ENCODE measurements around the gene CHKB.
"Not testable (repeated sequence)": the region's sequence is repeated elsewhere in the genome, so short reads cannot be mapped to it uniquely, and the experiment has no call there.

The CHKB gene

DNA sequence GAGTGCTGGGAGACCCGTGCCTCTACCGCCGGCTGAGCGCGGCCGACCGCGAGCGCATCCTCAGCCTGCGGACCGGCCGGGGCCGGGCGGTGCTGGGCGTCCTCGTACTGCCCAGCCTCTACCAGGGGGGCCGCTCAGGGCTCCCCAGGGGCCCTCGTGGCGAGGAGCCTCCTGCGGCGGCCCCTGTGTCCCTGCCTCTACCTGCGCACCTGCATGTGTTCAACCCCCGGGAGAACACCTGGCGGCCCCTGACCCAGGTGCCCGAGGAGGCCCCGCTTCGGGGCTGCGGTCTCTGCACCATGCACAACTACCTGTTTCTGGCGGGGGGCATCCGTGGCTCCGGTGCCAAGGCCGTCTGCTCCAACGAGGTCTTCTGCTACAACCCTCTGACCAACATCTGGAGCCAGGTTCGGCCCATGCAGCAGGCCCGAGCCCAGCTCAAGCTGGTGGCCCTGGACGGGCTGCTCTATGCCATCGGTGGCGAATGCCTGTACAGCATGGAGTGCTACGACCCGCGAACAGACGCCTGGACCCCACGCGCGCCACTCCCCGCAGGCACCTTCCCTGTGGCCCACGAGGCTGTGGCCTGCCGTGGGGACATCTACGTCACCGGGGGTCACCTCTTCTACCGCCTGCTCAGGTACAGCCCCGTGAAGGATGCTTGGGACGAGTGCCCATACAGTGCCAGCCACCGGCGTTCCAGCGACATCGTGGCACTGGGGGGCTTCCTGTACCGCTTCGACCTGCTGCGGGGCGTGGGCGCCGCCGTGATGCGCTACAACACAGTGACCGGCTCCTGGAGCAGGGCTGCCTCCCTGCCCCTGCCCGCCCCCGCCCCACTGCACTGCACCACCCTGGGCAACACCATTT is 33.5 kb downstream of the CHKB start:
- DNase-seq (ENCODE audit: low spot score): no peak

DNA sequence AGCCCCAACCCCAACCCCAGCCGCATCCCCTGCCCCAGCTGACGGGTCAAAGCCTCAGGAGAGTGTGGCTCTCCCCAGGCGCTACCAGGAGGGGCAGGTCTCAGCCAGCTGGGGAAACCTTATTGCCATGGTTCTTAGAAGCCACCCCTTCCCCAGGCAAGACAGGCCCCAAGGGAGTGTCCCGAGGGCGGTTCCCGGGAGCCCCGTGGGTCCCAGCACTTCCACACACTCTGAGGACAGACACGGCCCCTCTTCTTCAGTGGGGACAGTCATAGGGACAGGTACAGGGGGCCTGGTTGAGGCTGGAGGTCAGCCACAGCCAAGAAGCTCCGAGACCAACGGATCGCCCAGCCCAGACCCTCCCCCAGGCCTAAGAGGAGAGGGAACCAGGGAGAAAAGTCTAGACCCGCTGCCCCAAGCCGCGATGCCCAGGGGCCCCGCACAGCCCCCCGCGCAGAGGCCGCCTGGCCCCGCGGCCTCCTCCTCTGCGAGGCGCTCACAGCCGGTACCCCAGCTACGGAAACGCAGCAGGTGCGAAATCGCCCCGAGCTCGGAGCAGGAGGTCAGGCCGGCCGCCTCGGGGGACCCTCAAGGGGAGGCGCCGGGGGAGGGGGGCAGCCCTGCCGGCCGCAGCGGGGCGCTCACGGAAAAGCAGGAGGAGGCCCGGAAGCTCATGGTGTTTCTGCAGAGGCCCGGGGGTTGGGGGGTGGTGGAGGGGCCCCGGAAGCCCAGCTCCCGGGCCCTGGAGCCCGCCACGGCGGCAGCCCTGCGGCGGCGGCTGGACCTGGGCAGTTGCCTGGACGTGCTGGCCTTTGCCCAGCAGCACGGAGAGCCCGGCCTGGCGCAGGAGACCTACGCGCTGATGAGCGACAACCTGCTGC is 34.4 kb downstream of the CHKB start:
- DNase-seq (ENCODE audit: low spot score): no peak
- no peak for FAIRE-seq

More for the DNA sequence above, 33.5 kb downstream of the CHKB start:
- FAIRE-seq: no peak

DNA sequence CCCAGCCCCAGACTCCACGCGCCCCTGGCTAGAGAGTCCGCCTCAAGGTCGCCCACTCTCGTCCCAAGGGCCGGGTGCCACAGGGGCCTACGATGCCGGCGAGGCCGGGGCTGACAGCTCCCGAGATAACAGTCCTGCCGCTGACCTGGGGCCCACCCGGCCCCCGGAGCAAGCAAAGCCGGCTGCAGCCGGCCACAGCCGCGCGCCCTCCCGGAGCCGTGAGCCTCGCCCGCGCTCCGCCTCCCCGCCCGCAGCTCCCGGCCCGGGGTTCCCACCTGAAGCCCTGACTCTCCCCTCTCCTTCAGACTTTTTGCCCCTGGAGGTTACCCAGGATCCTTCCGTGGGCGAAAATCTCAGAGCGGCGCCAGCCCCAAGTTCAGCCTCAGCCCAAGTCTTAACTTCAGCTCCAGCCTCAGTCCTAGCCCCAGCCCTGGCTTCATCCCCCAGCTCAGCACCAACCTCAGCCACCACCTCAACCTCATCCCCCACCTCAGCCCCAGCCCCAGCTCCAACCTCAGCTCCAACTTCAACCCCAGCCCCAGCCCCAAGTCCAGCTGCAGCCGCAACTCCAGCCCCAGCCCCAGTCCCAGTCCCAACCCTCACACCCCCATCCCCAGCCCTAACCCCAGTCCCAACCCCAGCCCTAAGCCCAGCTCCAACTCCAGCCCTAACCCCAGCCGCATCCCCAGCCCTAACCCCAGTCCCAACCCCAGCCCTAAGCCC is 35.2 kb downstream of the CHKB start:
- DNase-seq (ENCODE audit: low spot score): no peak
- FAIRE-seq: no peak

DNA sequence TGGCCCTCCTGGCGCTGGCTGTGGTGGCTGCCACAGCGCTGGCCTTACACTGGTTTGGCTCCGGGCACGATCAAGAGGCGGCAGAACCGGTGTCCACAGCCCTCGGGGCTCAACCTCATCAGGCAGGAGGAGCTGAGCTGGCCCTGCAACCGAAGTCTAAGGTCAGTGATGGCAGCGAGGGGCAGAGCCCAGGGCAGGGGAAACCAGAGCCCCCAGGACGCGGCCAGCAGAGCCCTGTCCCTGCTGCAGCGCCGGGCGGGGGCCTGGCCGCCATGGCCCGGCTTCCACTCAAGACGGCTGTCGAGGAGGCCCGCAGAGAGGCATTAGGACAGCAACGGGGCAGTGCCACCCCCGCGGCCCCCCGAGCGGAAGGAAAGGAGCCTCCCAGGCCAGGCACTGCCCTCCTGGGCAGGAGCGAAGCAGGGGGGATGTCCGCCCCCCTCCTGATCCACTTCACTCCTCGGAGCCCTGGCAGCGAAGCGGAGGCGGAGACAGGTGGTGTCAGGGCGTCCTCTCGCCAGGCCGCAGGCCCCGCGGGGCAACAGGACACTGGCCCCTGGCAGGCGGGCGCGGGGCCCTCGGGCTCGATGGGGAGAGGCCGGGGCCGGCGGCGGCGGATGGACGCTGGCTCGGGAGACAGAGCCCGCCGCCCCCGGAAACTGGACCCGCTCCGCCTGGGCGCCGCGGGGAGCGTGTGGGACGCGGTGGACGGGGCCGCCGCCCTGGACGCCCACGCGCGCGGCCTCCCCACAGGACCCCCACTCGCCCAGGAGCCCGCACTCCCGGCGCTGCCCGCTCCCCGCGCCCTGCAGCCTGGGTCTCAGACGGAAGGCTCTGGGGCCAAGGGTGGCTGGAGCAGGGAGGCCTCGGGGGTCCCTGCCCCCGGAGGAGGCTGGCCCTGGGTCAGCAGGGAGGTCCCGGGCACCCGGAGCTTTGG is 36.1 kb downstream of the CHKB start:
- DNase-seq (ENCODE audit: low spot score): no peak
- no peak for FAIRE-seq

DNA sequence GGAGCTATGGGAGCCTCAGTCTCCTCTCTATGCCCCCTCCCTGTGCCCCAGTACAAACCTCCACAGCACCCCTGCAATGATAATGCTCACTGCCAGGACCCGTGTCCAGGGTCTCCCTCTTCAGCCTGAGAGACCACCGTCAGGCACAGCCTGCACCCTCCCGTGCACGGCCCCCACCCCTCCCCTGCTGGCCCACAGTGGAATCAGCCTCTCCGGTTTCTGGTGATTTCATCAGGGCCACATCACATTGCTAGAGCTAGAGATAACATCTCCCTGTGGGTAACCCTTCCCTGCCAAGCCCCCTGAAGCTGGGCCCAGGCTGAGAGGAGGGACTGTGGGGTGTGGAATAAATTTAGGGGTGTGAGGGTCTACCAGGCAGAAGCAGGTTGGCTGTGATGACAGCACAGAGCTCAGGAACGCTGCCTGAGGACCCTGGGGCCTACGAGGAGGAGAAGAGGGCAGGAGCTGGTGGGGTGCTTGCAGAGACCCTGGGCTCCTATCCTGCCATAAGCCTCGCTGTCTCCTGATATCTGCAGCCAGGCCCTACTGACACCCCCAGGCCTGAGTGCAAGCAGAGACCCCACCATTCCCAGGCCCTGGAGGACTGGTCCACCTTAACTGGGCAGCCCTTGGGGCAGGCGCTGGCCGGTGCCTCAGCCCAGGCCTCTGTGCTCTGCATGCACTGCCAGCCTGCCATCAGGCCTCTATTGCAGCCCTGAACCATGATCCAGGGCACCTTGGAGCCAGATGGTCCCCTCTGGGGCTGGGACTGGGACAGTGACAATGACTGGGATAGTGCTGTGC is 36.9 kb downstream of the CHKB start, which contains the start of gene KLHDC7B:
Gene KLHDC7B, plus strand, starts transcription at position 378 of the 804 bp plus-strand sequence. Its CDS starts 345 bp downstream, at position 723.
- no peak for DNase-seq (ENCODE audit: low spot score)
- no peak for FAIRE-seq

DNA sequence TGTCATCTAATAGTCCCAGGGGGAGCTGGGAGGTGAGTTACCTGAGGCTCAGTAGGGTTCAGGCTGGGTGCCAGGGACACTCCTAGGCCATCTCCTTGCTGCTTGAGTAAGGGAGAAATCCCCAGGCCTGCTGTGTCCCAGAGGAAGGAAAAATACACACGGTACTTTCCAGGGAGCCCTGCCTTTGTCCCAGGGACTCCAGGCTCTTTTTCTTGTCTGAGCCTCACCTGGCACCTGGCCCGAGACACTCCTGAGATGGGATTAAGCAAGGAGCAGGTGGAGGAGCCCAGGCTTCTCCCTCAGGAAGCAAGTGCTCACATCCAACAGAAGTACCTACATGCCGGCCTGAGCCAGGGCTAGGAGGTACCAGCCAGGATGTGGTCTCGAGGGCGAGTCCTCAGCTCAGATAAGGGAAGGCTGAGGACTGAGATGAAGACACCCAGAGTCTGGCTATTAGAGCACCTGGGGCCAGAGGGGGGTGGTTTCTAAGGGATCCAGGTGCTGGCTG is 37.8 kb downstream of the CHKB start:
- no peak for DNase-seq (ENCODE audit: low spot score)
- FAIRE-seq: no peak

DNA sequence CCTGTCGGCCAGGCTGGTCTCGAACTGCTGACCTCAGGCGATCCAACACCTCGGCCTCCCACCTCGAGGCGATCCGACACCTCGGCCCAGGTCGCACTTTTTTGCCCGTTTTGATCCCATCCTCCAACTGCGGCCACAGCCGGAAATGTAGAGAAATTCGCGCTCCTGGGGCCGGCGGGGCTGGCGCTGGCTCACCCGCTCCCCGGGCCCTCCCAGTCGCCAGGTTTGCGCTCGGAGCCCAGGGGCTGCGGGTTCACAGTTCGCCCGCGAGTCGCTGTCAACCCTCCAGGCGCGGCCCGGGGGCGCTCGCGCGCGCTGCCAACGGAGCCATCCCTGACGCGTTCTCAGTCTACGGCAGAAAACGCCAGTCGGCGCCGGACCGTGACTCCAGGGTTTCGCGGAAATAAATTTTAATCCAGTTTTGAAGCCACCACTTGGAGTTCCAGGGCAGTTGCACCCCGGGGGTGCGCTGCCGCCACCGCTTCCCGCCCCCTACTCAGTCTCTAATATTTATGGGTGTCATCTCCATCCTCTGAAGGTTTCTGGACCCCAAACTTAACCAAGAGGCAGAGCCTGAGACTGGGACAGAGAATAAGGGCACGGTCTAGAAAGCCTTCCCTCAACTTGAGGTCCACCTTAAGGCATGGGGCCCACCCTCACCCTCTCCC is 38.4 kb downstream of the CHKB start:
- DNase-seq (ENCODE audit: low spot score) (no peak), FAIRE-seq (no peak)

DNA sequence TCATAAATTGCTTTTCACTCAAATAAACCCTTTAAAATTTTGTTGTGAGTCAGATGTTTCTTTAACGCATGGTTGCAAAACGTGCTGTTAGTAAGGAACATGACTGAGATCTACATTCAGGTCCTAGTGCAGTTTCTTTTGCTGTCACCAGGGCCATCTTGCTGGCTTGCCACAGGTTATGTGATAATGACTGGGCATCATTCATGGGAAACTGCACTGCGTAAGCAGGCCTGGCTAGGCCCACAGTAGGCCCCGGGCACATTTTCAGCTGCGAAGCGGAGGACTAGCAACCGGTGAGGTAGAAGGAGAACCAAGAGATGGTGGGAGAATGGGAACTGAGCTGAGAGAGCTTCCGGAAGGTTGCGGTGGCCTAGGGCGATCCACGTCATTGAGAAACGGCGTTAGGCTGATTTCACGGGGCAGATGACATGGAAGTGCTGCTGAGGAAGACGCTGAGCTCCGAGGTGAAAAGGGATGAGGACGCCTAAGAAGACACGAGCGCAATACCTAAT is 40.2 kb downstream of the CHKB start:
- FAIRE-seq: no peak
- no peak for DNase-seq (ENCODE audit: low spot score)

DNA sequence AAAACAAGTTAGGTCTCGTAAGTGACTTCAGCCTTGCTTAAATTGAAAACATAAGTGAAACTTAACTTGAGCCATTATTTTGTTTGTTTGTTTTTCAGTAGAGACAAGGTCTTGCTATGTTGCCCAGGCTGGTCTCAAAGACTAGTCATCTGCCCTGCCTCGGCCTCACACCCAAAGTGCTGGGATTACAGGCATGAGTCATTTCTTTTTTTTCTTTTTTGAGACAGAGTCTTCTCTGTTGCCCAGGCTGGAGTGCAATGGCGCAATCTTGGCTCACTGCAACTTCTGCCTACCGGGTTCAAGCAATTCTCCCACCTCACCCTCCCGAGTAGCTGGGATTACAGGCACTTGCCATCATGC is 41.0 kb downstream of the CHKB start:
- not testable (repeated sequence) for FAIRE-seq
- peak; percentile 36 for DNase-seq (ENCODE audit: low spot score)

DNA sequence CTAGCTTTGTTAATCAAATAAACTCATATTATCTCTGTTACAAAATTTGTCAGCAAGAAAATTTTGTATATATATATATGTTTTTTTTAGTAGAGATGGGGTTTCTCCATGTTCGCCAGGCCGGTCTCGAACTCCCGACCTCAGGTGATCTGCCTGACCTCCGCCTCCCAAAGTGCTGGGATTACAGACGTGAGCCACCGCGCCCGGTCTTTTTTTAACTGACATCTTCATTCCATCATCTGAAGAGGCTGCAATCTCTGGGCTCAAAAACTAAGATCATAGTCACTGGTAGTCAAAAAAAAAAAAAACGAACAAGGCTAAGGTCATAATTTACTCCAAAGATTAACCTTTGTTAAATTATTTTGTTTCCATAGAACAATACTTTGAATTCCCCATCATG is 42.3 kb downstream of the CHKB start:
- no peak for FAIRE-seq
- no peak for DNase-seq (ENCODE audit: low spot score)

DNA sequence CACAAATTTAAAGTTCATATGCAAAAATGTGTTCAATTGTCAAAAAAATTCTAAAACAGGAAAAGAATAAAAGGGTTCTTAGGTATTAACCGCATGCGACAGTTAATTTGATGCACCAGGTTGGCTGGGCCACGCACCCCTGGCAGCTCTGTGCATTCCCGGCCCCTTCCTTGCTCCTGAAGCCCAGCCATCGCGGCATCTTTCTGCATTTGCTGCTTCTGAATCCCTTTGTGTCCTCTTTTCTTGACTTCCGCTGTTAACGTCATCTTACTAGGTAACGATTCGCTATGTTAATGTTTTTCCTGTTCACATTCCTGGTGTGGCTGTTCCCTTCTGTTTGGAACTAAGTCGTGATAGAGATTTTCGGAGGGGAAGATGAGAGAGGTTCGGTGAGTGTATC is 44.9 kb downstream of the CHKB start:
- DNase-seq (ENCODE audit: low spot score): no peak
- no peak for FAIRE-seq

DNA sequence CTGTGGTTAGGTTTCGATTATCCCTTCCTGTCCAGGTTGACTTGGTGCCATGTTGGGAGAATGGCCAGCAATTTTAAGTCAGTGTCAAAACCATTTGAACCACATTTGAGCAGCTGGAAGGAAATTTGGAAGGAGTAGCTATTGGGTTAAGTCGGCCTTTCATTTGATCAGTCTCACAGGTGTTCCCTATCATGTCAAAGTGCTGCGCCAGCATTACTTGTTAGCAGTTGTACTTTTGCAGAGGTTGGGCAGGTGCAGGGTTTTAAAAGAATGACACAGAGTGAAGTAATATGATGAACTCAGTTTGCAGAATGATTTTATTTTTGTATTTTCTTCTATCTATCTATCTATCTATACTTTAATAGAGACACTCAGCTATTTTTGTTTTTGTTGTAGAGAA is 46.4 kb downstream of the CHKB start:
- FAIRE-seq (no peak), DNase-seq (ENCODE audit: low spot score) (no peak)

DNA sequence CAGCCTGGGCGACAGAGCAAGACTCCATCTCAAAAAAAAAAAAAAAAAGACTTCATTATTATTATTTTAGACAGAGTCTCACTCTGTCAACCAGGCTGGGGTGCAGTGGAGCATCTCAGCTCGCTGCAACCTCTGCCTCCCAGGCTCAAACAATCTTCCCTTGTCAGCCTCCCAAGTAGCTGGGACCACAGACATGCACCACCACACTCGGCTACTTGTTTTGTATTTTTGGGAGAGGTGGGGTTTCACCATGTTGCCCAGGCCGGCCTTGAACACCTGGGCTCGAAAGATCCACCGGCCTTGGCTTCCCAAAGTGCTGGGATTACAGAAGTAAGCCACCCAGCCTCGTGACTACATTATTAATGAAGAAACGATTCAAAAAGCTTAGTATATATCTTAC is 47.5 kb downstream of the CHKB start:
- FAIRE-seq: no peak
- DNase-seq (ENCODE audit: low spot score): no peak

DNA sequence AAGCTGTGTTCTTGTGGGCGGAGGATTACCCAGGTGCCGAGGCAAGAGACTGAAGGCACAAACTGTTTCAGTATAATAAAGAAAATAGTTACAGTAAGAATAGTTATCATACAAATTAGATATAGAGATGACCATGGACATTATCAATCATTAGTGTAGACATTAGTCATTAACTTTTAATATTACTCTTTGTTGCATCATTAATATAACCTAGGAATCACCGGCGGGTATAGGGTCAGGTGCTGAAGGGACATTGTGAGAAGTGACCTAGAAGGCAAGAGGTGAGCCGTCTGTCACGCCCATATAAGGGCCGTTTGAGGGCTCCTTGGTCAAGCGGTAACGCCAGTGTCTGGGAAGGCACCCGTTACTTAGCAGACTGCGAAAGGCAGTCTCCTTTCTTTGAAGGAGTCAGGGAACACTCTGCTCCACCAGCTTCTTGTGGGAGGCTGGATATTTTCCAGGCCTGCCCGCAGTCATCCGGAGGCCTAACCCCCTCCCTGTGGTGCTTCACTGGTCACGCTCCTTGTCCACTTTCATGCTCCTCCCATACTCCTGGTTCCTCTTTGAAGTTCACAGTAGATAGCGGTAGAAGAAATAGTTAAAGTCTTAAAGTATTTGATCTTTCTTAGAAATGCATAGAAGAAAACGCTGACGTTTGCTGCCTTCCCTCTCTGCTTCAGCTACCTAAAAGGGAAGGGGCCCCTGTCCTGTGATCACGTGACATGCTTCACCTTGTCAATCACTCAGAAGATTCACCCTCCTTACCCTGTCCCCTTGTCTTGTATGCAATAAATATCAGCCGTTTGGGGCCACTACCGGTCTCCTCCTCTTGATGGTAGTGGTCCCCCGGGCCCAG is 48.6 kb downstream of the CHKB start:
- peak; percentile 49 for DNase-seq (ENCODE audit: low spot score)
- peak; percentile 93 for FAIRE-seq

DNA sequence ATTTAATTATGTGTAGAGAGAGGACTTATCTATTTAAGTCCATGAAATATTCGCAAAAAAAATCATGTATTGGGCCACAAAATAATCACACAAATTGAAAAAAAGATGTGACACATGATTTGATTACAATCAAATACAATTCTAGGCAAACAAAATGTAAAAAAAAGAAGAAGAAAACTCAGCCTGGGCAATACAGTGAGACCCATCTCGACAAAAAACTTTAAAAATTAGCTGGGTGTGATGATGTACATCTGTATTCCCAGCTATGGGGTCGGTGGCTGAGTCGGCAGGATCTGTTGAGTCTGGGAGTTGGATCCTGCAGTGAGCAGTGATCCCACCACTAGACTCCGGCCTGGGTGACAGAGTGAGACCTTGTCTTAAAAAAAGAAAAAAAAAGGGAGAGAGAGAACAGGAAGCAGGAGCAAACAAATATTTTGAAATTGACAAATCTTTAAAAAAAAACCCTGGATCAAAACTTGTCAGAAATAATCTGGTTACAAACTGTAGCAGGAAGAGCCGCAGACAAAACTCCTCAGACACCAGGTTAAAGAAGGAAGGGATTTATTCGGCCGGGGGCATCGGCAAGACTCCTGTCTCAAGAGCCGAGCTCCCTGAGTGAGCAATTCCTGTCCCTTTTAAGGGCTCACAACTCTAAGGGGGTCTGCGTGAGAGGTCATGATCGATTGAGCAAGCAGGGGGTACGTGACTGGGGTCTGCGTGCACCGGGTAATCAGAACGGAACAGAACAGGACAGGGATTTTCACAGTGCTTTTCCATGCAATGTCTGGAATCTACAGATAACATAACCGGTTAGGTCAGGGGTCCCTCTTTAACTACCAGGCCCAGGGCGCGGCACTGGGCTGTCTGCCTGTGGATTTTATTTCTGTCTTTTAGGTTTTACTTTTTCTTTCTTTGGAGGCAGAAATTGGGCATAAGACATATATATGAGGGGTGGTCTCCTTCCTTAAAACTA is 49.5 kb downstream of the CHKB start:
- FAIRE-seq (no peak), DNase-seq (ENCODE audit: low spot score) (no peak)

DNA sequence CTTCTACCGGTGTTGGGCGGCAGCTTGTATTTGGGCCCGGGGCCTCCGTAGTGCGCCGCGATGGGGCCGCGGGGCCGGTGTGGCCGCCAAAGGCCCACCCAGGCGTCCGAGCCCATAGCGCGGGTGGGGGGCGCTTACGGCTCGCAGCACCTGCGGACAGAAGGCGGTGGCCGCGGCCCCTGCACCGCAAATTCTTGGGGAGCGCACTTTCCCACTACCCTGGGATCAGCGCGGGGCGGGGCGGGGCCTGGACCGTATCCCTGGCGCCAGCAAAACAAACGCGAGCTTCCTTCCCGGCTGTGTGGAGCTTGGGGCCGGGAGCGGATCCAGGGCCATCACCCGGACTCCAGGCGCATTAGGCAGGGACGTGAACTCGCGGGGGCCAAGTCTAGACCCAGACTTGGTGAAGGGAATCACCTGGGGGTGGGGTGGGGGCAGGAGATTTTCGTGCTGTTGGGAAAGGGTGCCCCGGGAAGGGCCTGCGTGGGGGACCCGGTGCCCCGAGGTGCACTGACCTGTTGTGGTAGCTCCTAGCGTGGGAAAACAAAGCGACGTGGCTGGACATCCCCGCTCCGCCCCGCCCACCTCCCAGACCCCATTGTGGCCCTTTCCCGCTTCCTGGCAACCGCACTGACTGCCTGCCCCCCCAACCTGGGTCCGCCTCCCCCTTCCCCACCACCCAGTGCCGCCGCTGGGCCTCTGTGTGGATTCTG is 50.5 kb downstream of the CHKB start:
- FAIRE-seq (no peak), DNase-seq (ENCODE audit: low spot score) (peak; percentile 16)

Measured in RCC 7860 (cell line).